ENCODE results near the gene ZSWIM9.
A peak's percentile ranks its signal among the peaks of the same experiment; 100 is the strongest.

ZSWIM9 gene

DNA sequence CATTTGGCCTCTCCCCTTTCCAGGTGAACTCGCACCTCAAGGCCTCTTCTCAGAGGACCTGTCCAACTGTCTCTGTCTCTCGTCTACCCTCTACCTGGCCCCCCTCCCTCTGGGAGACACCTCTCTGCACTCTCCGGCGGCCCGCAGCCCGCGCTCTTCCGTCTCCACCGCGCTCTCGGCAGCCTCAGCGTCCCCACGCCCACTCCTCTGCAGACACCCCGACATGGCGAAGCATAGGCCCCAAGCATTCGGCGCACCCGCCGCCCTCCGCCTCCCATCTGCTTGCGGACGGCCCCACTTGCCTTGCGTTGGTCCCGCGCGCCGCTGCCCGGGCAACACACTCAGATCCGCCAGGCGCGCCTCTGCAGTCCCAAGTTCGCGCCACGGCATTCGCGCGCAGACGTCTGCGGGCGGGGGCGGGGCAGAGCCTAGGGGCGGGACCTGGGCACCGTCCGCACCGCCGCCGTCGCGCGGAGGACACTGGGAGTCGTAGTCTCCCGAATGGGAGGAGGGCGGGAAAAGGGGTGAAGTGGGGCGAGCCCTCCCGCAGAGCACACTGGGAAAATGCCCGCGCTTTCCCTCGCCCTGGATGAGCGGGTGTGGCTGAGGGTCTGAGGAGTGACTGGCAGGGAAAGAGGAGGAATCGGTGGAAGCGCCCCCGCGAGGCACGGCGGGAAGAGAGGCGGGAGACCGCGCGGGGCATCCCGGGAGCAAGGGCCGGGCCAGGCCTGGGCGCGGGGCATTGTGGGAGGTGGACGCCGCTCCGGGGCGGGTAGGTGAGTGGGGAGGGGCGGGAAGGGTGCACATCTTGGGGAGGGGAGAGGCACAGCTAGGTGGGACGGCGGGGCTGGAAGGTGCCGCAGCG, at the start of gene ZSWIM9, which contains the start of gene LIG1:
TSS of gene ZSWIM9 (plus strand) at position 742 of the 865 bp plus-strand sequence. CDS start 1,123 bp downstream, outside the sequence.
TSS of gene LIG1 (minus strand) at position 406 of the 865 bp plus-strand sequence. CDS start 4,778 bp downstream, outside the sequence.
- peak; percentile 91 for DNase-seq

DNA sequence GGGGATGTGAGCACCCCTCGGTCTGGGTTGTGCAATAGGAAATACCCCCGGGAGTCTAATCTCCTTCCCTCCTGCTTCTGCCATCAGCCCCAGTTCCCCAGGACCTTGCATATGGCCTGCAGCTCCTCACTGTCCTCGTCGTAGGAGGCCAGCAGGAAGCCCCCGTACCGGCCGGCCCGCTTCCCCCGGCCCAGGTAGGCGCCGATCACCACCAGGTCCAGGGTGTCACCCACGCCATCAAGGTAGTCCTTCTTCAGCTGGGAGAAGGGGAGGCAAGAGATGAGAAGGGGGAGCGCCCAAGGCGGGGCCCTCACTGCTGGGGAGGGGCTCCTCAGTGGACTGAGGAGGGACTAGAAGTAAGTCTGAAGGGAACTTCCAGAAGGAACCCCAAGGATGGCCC, 49.4 kb upstream of the ZSWIM9 start:
- DNase-seq = no peak

DNA sequence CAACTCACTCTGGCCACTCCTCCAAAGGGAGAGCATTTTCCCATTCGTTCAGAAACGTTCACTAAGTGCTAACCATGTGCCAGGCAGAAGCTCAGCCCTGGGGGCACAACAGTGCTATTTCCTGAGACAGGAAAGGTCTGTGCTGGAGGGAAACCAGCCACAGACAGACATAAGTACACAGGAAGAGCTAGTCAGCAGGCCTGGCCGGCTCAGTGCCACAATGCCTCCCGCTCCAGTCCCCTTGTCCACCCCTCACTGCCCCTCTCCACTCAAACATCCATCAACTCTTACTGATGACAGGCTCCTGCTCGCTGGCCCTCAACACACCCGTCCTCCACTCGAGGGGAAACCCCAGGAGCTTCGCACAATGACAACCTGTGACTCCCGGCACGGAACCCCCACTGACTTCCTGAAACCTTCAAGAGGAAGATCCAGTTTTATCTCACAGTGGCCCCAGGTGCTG, 48.5 kb upstream of the ZSWIM9 start:
- no peak for DNase-seq

DNA sequence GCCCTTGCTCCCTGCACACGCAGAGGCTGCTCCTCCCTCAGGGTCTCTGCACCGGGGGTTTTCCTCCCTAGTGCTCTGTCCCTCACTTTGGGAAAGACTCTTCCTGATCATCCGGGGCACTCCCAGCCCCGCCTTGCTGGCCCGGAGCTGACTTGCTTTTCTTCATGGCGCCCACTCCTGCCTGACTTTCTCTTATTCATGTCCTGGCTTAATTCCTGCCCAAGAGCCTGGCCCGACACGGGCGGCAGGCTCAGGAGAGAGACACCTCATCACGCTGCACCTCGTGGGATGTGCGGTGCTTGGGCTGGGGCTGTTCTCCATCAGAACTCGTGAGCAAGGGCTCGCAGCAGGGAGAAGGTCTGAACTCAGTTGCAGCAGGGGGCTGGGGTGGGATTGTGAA, 48.1 kb upstream of the ZSWIM9 start:
- no peak for DNase-seq

DNA sequence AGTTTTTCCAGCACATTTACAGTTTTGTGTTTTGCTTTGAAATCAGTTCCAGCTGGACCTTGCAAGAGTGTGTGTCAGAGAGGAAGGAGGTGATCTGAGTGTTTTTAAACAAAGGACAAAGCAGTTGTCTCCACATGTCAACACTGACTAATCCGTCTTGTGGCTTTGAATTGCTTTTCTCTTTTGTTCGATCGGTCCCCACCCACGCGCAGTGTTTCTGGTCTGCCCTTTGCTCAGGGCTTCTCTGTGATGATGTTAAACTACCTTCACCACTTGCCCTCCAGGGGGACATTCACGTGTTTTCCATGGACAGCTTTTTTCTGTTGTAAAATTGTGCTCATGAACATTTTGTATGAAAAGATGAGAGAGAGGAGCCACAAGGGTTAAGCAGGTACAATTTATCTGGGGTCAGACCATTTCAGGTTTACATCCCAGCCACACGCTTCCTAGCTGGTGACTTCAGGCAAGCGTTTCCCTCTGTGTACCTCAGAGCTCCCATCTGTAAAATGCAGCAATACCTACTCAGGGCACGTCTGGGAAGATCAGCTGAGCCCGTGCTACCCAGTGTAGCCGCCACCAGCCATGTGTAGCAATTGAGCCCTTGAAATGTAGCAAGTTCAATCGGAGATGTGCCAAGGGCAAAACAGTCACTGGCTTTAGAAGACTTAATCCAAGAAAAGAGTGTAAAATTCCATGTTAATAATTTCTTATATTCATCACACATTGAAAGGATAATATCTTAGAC, 46.4 kb upstream of the ZSWIM9 start:
- DNase-seq = no peak

DNA sequence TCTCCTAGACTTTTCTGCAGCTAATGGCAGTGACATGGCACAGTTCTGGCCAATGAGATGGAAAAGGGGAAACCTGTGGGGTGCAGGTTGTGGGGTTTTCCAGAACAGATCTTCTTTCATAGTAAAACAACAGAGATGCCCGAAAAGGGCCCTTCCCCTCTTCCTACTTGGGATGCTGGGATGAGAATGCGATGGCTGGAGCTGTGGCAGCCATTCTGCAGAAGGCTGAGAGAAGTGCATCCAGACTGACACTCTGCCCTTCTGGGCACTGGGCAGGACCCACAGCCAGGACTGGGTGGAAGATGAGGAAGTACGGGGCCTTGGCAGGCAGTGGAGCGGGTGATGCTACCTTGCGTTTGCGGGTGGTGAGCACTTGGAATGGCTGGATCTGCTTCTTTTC, 42.9 kb upstream of the ZSWIM9 start:
- no peak for DNase-seq

DNA sequence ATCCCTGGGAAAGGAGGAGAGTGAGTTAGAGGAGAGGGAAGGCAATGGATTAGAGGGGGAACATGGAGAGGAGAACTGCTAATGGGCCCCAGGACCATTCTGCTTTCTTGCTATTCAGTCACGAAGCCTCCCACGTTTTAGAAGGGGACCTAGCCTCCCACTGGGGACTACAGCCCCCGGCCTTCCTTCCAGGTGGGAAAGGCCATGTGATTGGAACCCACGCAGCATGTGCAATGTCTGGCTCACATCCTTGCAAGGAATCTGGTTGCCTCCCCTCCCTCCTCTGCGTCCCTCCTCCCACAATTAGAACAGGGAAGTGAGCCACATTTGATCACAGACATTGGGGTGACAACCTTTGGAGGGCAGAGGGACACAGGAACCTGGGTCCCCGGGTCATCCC, 37.4 kb upstream of the ZSWIM9 start:
- DNase-seq = no peak

DNA sequence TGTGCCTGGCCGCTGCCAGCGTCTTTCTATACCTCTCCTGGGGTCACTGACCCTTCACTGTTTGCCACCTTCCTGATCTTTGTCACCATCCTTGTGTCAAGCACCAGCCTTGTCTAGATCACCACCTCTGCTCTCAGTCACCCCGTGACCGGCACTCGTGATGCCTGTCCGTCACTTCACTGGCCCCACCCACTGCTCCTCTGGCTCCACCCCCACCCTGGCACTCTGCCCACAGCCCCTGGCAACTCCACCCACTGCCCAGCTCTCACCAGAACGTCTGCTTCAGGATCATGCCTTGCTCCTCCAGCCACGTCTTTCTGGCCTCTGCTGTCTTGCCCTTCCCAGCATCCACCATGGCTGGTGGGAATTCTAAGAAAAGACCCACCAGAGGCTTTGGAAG, 35.1 kb upstream of the ZSWIM9 start:
- no peak for DNase-seq

DNA sequence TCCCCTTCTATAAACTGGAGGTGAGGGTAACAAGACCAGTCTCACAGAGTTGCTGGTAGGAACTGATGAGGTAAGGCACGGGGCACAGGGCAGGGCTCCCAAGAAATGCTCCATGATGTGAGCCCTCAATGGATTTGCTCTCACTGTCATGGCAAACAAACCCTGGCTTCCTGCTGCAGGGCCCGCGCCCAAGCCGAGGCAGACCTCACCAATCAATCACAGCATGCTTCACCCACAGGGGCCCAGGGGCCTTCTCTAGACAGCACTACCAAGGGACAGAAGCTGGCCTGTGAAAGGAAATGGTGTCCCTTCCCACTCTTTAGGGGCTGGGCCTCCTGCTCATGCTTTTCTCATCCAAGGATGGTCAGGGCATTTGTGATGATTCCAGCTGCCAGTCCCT, 33.9 kb upstream of the ZSWIM9 start:
- no peak for DNase-seq

DNA sequence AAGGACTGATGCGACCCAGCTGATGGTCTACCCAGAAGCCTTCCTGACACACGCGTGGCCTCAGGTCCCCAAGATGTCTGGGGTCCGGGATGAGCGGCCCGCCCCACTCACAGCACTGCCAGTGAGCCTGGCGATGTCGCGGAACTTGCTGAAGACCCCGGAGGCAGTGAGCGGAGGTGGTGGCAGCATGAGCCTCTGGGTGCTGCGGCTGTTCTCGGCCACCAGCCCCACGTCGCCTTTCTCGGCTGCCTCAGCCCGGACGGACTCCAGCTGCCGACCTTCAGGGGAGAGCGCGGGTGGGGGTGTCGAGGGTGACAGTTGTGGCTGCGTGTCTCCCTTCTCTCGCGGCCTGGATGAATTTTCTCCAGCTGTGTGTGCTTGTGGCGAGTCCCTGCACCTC, 33.1 kb upstream of the ZSWIM9 start:
- no peak for DNase-seq

DNA sequence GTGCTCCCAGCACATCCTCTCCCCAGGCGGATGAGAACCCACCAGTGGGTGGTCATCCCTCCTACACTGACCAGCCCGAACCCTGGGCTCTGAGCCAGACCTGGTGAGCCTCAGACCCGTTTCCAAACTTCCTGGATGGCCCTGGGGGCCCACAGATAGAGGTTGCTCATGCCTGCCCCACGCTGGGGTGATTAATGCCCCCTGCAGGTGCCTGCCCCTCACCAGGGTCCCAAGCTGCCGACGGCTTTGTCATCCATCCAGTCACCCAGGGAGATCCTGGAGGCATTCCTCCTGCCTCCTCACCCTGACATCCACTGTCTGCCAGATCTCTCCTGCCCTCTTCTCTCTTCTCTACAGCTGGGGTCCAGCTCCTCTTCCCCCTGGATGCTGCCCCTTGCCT, 31.4 kb upstream of the ZSWIM9 start:
- no peak for DNase-seq

DNA sequence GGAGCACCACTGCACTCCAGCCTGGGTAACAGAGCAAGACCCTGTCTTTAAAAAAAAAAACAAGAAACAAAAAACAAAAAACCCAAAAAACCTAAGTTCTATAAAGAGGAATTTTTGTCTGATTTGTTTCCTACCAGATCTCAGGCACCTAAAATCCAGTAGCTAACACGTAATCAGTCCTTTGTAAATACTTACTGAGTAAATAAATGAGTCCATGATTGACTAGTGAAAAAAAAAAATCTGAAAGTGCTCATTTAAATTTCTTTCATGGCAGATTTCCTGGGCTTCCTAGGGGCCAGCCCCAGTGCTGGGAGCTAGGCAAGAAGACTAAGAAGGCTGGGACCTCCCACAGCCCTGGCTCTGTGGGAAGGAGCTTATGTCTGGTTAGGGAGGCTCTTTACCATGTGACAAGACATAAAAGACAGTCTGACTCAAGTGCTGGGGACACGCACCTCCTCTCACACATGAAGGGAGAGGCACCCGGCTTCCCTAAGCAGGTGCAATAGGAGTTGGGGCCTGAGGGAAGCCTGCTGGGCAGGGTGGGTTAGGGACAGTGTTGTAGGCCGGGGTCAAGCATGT, 22.8 kb upstream of the ZSWIM9 start:
- no peak for DNase-seq

DNA sequence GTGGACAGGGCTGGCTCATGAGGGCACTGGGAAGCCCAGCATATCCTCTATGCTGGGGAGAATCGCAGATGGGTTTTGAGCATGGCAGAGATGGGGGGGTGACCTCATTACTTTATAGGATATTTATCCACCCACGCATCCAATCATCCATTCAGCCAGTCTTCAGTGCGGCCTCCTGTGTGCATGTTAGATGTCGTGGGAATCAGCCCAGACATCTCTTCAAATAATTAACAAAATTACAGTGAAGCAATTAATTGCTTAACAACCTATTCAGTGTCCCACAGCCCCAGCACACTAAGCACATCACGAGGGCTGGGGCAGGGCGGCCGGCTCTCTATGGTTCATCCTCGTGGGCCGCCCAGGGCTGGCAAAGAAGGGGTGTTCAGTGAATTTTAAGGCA, 21.9 kb upstream of the ZSWIM9 start:
- DNase-seq = no peak

DNA sequence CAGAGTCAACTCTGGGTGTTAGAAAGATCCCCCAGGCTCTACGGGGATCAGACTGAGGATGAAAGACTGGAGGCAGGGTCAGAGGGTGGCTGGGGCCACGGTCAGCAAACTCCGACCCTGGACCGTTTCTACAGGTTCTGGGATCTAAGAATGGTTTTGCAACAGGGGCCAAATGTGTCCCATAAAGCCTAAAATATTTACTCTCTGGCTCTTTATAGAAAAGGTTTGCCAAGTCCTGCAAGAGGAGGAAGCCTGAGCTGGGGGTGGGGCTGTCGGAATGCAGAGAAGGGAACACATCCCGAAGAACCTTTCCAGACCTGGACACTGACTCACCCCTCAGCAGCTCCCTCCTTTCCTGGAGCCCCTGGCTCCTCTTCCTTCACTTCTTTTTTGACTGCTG, 21.1 kb upstream of the ZSWIM9 start:
- no peak for DNase-seq

DNA sequence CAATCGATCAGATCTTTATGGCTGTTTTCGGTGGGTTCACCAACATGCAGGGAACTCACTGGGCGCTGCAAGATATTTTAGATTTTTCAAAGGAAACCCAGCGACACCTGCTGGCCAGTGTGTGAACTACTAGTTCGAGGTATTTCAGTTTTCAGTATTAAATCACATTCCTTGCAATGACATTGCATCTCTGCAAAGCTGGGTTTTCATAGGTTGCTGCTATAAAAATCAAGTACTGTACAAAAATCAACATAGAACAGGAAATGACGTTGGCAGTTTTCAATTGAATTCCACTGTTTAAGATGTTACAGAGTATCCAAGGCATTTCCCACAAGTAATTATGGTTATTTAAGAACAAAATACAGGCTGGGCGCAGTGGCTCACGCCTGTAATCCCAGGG, 17.9 kb upstream of the ZSWIM9 start:
- peak; percentile 49 for DNase-seq

DNA sequence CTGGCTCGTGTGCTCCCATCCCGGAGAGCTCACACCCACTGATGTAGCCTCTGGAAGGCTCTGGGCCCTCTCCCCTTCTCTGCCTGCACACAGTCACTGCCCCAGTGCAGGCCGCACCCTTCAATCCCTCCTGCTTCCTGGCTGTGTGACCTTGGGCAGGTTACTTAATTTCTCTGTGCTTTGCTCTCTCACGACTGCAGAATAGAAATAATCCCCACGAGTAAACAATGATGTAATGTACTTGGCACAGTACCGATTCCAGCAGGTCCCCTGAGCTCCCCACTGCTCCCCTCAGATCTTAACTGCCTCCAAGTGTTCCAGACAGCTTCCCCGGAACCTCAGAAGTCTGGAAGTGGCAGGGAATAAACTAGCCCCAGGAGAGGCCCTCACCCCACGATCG, 16.5 kb upstream of the ZSWIM9 start:
- no peak for DNase-seq

DNA sequence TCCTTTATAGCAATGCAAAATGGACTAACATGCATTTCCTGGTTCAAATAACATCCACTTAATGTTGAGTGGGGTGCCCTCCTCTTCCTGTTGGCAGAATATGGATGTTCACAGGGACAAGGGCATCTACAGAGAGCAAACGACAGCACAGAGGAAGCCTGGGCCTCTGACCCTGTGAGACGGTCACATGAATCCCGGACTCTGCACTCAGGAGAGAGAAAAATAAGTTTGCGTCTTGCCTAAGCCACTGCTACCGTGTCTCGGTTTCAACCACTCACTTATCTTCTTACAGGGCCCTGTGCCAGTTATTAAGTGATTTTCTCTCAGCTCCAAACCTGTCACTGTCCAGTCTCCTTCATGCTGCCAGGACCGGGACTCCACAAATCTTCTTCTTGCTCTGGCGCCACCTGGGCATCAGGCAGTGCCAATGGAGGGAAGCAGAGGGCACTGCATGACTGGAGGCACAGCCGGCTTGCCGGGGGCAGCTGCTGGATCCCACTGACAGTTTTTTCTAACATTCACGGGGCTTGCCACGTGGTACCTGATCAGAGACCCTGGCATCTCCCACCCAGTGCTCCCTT, 12.2 kb upstream of the ZSWIM9 start:
- DNase-seq = no peak

DNA sequence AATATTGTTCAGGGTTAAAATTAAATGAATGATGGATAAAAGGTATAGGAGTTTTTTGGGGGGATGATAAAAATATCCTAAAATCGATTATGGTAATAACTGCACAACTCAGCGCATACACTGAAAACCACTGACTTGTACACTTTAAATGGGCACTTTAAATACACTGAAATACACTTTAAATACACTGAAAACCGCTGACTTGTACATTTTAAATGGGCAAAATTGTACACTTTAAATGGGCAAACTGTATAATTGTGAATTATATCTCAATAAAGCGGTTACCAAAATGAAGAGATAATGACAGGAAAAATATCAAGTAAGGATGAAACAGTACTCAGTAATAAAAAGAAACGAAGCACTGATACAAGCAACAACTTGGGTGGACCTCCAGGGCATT, 1.8 kb upstream of the ZSWIM9 start:
- no peak for DNase-seq

DNA sequence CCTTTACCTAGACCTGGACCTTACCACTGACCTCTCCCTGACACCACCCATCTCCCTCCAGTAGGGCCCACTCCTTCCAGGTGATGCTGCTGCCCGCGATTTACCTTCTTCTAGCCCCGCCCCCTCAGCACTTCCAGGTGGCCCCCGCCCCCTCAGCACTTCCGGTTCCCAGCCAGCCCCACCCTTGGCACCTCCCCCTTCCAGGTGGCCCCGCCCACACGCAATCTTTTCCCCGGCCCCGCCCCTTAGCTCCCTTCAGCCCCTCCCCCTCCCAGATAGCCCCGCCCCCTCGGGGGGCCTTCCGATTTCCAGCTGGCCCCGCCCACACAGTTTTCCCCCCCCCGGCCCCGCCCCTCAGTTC, 922 bp upstream of the ZSWIM9 start:
- peak; percentile 60 for DNase-seq

DNA sequence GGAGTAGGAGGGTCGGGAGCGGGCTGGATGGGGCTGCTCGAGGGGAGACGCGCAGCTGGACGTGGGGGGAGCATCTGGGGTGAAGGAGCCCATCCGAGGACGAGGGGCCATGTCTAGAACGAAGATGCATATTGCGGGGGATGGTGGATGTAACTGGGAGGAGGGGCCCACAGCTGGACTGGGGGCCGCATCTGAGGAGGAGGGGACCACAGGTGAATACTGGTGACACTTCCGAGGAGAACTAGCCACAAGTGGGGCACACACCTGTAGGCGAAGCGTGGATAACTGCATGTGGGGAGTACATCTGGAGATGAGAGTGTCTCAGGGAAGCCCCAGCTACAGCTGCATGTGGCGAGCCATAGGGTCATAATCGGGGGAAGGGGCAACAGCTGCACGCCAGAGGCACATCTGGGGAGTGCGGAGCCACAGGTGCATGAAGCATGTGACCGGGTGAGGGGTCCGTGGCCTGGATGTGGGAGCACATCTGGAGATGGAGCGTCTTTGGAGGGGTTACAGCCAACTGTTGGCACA, 402 bp downstream of the ZSWIM9 start:
- DNase-seq = no peak

DNA sequence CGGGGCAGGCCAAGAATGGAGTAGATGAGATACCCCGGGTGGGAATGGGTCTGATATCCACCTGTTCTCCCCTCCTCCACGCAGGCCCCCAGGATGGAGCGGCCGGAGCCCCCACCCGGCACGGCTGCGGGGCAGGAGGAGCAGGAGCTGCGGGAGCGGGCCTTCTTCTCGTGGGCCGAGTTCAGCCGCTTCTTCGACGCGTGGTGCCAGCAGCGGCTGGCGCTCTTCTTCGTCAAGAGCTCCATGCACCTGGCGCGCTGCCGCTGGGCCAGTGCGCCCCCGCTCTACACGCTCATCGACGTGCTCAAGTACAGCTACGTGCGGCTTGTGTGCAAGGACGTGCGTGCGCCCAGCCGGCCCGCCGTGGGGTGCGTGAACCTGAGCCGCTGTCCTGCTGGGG, 1.2 kb downstream of the ZSWIM9 start:
- DNase-seq = no peak

DNA sequence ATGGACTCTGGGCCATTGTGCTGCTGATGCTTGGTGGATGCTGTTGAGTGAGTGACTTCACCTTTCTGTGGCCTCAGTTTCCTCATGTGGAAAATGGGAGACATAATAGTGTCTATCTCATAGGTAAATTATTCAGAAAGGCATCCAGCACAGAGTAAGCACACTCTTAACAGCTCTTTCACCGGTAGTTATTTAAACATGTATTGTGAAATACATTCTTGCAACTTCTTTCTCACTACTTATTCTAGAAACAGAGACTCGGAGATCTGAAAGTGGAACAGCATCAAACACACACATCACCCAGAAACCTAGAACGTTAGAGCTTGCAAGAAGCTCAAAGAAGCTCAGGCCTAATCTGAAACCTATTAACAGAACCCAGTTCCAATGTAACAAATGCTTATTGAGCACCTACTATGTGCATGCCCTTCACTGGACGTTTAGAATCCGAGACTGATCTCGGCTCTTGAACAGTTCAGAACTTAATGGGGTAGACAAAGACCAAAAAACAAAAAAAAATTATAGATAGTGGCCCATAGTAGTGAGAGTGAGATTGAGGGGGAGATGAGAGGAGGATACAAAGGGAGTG, 4.1 kb downstream of the ZSWIM9 start:
- no peak for DNase-seq

DNA sequence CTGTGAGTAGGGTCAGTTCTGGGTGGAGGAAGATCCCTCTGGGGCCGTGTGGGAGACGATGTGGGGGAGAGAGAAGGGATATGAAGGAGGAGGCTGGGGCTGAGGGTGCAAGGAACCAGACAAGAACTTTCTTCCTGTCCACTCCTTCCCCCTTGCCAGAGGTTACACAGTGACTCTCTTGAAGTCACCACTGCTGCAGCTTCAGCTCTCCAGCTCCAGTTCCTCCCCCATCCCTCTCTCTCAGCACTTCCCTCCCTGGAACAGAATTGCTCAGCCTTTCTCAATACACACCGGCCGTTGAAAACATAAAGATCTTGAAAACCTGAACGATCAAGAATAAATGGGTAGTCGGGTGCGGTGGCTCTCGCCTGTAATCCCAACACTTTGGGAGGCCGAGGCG, 5.1 kb downstream of the ZSWIM9 start:
- no peak for DNase-seq
